IMR-90 (cell line): ENCODE measurements around the gene SORCS1. TPM values are rescaled to one million over a fixed set of nuclear protein-coding genes. Genes with fewer than 3 reads are reported as not detected.

Source experiments
- ATAC-seq: fragments of 200-7000 bp; cut with Tn5 transposase; 2 replicates; pipeline ENCODE4 v1.9.1; 2020; ENCODE audit warnings: low read depth, mild to moderate bottlenecking, moderate library complexity
- BruUV-seq: library from RNA; stranded (reverse); fragments of 400-500 nt; replicated peaks from 2 replicates; lab custom pipeline; 2021; lab: Mats Ljungman, UMichigan
- CTCF ChIA-PET: fragments of 300-600 bp; formaldehyde crosslinking; extraction: SDS; loops from one replicate; lab custom pipeline; 2021; ENCODE audit warnings: antibody characterized with exemption; lab: Yijun Ruan, JAX
- POLR2A ChIA-PET: fragments of 300-600 bp; sonication (Branson Sonifier 250); formaldehyde crosslinking; loops from one replicate; lab custom pipeline; 2022; ENCODE audit warnings: antibody characterized with exemption; ENCODE audit not compliant: unreplicated experiment; lab: Charles Lee
- DNase-seq: peaks from one replicate; pipeline ENCODE4 v3.0.0; 2013
- H2AFZ ChIP-seq: replicated peaks from 2 replicates; pipeline ENCODE3; 2013; ENCODE audit warnings: low read length, mild to moderate bottlenecking; ENCODE audit not compliant: poor library complexity
- H2AK5ac ChIP-seq: 2 replicates; pipeline ENCODE4 v1.6.1; 2013; ENCODE audit warnings: low read depth, low read length, inconsistent platforms
- H2AK9ac ChIP-seq: replicated peaks from 2 replicates; pipeline ENCODE3; 2013; ENCODE audit warnings: mild to moderate bottlenecking, low read depth, low read length, moderate library complexity; ENCODE audit not compliant: poor library complexity
- H2BK120ac ChIP-seq: 2 replicates; pipeline ENCODE4 v1.6.1; 2013; ENCODE audit warnings: low read depth, low read length, inconsistent platforms
- H2BK15ac ChIP-seq: 3 replicates; pipeline ENCODE4 v1.6.1; 2013; ENCODE audit warnings: low read depth, low read length, inconsistent platforms
- H2BK20ac ChIP-seq: 2 replicates; pipeline ENCODE4 v1.6.1; 2013; ENCODE audit warnings: low read depth, mild to moderate bottlenecking, inconsistent platforms, low read length, moderate library complexity
- H2BK5ac ChIP-seq: 2 replicates; pipeline ENCODE4 v1.6.1; 2013; ENCODE audit warnings: mild to moderate bottlenecking, low read depth, low read length, inconsistent platforms; ENCODE audit not compliant: poor library complexity, severe bottlenecking
- H3K14ac ChIP-seq: replicated peaks from 2 replicates; pipeline ENCODE4 v1.6.1; 2013; ENCODE audit warnings: low read depth, low read length, inconsistent platforms
- H3K18ac ChIP-seq: 2 replicates; pipeline ENCODE4 v1.6.1; 2013; ENCODE audit warnings: low read depth, low read length, control low read depth
- H3K23ac ChIP-seq: 2 replicates; pipeline ENCODE4 v1.6.1; 2013; ENCODE audit warnings: low read depth, low read length, inconsistent platforms
- H3K27ac ChIP-seq: 2 replicates; pipeline ENCODE4 v1.5.1; 2013; ENCODE audit warnings: mild to moderate bottlenecking, control low read depth, low read length; ENCODE audit not compliant: insufficient read depth
- H3K27me3 ChIP-seq: 2 replicates; pipeline ENCODE4 v1.6.1; 2013; ENCODE audit warnings: low read length; ENCODE audit not compliant: control insufficient read depth, insufficient read depth
- H3K36me3 ChIP-seq: 2 replicates; pipeline ENCODE4 v1.6.1; 2013; ENCODE audit warnings: low read length, mixed read lengths; ENCODE audit not compliant: control insufficient read depth, insufficient read depth
- H3K4ac ChIP-seq: 2 replicates; pipeline ENCODE4 v1.6.1; 2013; ENCODE audit warnings: low read depth, low read length, inconsistent platforms
- H3K4me1 ChIP-seq: 2 replicates; pipeline ENCODE4 v1.6.1; 2013; ENCODE audit warnings: low read length, mixed read lengths; ENCODE audit not compliant: control insufficient read depth, insufficient read depth
- H3K4me2 ChIP-seq: 2 replicates; pipeline ENCODE4 v1.6.1; 2013; ENCODE audit warnings: low read depth, mild to moderate bottlenecking, control low read depth, low read length, moderate library complexity
- H3K4me3 ChIP-seq: 2 replicates; pipeline ENCODE4 v1.5.1; 2013; ENCODE audit warnings: low read depth, mild to moderate bottlenecking, control low read depth, low read length, moderate library complexity; ENCODE audit not compliant: insufficient read depth
- H3K56ac ChIP-seq: 2 replicates; pipeline ENCODE4 v1.6.1; 2013; ENCODE audit warnings: low read length, inconsistent platforms; ENCODE audit not compliant: insufficient read depth; ENCODE audit errors: extremely low read depth
- H3K79me1 ChIP-seq, 2 experiments: 2 replicates each; pipeline ENCODE4 v1.6.1; 2013; ENCODE audit warnings: low read length in 2 of 2, inconsistent platforms in 1 of 2, low read depth in 1 of 2
- H3K9ac ChIP-seq: 2 replicates; pipeline ENCODE4 v1.6.1; 2013; ENCODE audit warnings: low read depth, low read length, control low read depth
- H3K9me1 ChIP-seq: 2 replicates; pipeline ENCODE4 v1.6.1; 2013; ENCODE audit warnings: low read length, inconsistent platforms; ENCODE audit not compliant: insufficient read depth
- H3K9me3 ChIP-seq: 2 replicates; pipeline ENCODE4 v1.6.1; 2013; ENCODE audit warnings: low read length; ENCODE audit not compliant: control insufficient read depth, insufficient read depth
- H4K20me1 ChIP-seq: 2 replicates; pipeline ENCODE4 v1.6.1; 2013; ENCODE audit warnings: low read length, inconsistent platforms; ENCODE audit not compliant: insufficient read depth
- H4K5ac ChIP-seq: 2 replicates; pipeline ENCODE4 v1.6.1; 2013; ENCODE audit warnings: mild to moderate bottlenecking, low read depth, low read length, control low read depth
- H4K8ac ChIP-seq, 2 experiments: 2 replicates each; pipeline ENCODE4 v1.6.1; 2013; ENCODE audit warnings: low read depth in 2 of 2, low read length in 2 of 2, control low read depth in 1 of 2, inconsistent platforms in 1 of 2
- H4K91ac ChIP-seq: 2 replicates; pipeline ENCODE4 v1.6.1; 2013; ENCODE audit warnings: low read depth, low read length, inconsistent platforms; ENCODE audit not compliant: insufficient read depth
- BHLHE40 ChIP-seq: fragments of 150-350 bp; IDR thresholded peaks from 2 replicates; pipeline ENCODE4 v1.6.1; 2016; ENCODE audit warnings: mild to moderate bottlenecking, low read depth, low read length
- CEBPB ChIP-seq: IDR thresholded peaks from 2 replicates; pipeline ENCODE4 v1.6.1; 2012; ENCODE audit warnings: low read depth, low read length, improper control_type of control experiment
- CHD1 ChIP-seq: IDR thresholded peaks from 2 replicates; pipeline ENCODE4 v1.6.1; 2012; ENCODE audit warnings: low read depth, low read length, improper control_type of control experiment
- CTCF ChIP-seq: conservative IDR thresholded peaks from 2 replicates; pipeline ENCODE4 v1.5.1; 2012; ENCODE audit warnings: mild to moderate bottlenecking, low read depth, low read length, improper control_type of control experiment
- ELK1 ChIP-seq: fragments of 150-350 bp; IDR thresholded peaks from 2 replicates; pipeline ENCODE4 v1.6.1; 2016; ENCODE audit warnings: low read depth, mild to moderate bottlenecking, low read length, moderate library complexity, borderline replicate concordance
- FOS ChIP-seq: fragments of 150-350 bp; IDR thresholded peaks from 2 replicates; pipeline ENCODE4 v1.6.1; 2016; ENCODE audit warnings: low read depth, low read length
- MAFK ChIP-seq: IDR thresholded peaks from 2 replicates; pipeline ENCODE4 v1.6.1; 2012; ENCODE audit warnings: low read depth, low read length, improper control_type of control experiment
- MAZ ChIP-seq: IDR thresholded peaks from 2 replicates; pipeline ENCODE4 v1.6.1; 2012; ENCODE audit warnings: low read depth, mild to moderate bottlenecking, low read length, improper control_type of control experiment, moderate library complexity, borderline replicate concordance
- MXI1 ChIP-seq: IDR thresholded peaks from 2 replicates; pipeline ENCODE4 v1.6.1; 2012; ENCODE audit warnings: low read depth, mild to moderate bottlenecking, low read length, moderate library complexity, borderline replicate concordance
- NFE2L2 ChIP-seq: fragments of 150-350 bp; IDR thresholded peaks from 2 replicates; pipeline ENCODE4 v1.6.1; 2016; ENCODE audit warnings: low read depth, mild to moderate bottlenecking, low read length
- POLR2A ChIP-seq: IDR thresholded peaks from 2 replicates; pipeline ENCODE4 v1.6.1; 2012; ENCODE audit warnings: mild to moderate bottlenecking, low read depth, low read length
- RAD21 ChIP-seq: IDR thresholded peaks from 2 replicates; pipeline ENCODE4 v1.6.1; 2012; ENCODE audit warnings: low read length, improper control_type of control experiment
- RCOR1 ChIP-seq: IDR thresholded peaks from 2 replicates; pipeline ENCODE4 v1.6.1; 2012; ENCODE audit warnings: mild to moderate bottlenecking, low read length, improper control_type of control experiment; ENCODE audit not compliant: insufficient replicate concordance
- RFX5 ChIP-seq: IDR thresholded peaks from 2 replicates; pipeline ENCODE4 v1.8.0; 2012; ENCODE audit warnings: low read depth, mild to moderate bottlenecking, low read length, moderate library complexity
- SMC3 ChIP-seq: fragments of 150-350 bp; IDR thresholded peaks from 2 replicates; pipeline ENCODE4 v1.6.1; 2016; ENCODE audit warnings: low read depth, mild to moderate bottlenecking, antibody characterized with exemption, low read length, moderate library complexity
- USF2 ChIP-seq: fragments of 150-350 bp; IDR thresholded peaks from 2 replicates; pipeline ENCODE4 v1.6.1; 2017; ENCODE audit warnings: mild to moderate bottlenecking, antibody characterized with exemption, low read length, low read depth
- WGBS, 2 experiments: methylation state at CpG; one replicate each; pipeline versions ENCODE4 v1.1.5 to v1.1.7; 2013; ENCODE audit warnings: missing lambda C conversion rate in 2 of 2; ENCODE audit not compliant: insufficient read length in 1 of 2; ENCODE audit errors: extremely low coverage in 2 of 2; 5-methylcytosine and 5-hydroxymethylcytosine counted together
- dilution Hi-C: fragments of 300-500 bp; cut with HindIII; formaldehyde crosslinking; loops from one replicate; pipeline ENCODE4 v1.14.3; 2018; ENCODE audit warnings: low sequenced_read_pairs; ENCODE audit not compliant: unreplicated experiment
- in situ Hi-C: fragments of 300-500 bp; cut with MboI; formaldehyde crosslinking; loops from 3 replicates; pipeline ENCODE4 v1.14.3; 2019; ENCODE audit warnings: low sequenced_read_pairs, inconsistent platforms, mixed read lengths
- intact Hi-C: fragments of 100-400 bp; cut with micrococcal nuclease; formaldehyde crosslinking; loops from 2 replicates; pipeline ENCODE4 v1.10.0; 2022
- polyA plus RNA-seq, 3 experiments: library from polyadenylated mRNA; depleted of rRNA; stranded (reverse); fragments of >200 nt; gene quantifications; 2 replicates each; pipeline ENCODE4 v1.2.3, GENCODE V29; 2012; ENCODE audit warnings: low replicate concordance in 1 of 3
- total RNA-seq: library from RNA; depleted of rRNA; stranded (reverse); fragments of >200 nt; gene quantifications from 2 replicates; pipeline ENCODE4 v1.2.3, GENCODE V29; 2012

Gene SORCS1
- total and polyA plus RNA-seq, 2 of the 4 experiments (the other 2 are of a cell fraction): under 0.01 TPM; not detected in 1

GRCh38 chr10:106857728-106858127 is 306.8 kb downstream of the SORCS1 start:
- H3K4ac ChIP-seq: no peak overlapping the region
- peaks cover 8% of the 10 kb centered on the region for H3K9me3 ChIP-seq
- no peak overlapping the region for H3K4me3 ChIP-seq
- H3K18ac ChIP-seq: no peak overlapping the region
- TF ChIP-seq MAFK (no peak), CHD1 (no peak), ELK1 (no peak), POLR2A (no peak), RAD21 (no peak), NFE2L2 (no peak), SMC3 (no peak), MAZ (no peak), FOS (no peak), USF2 (no peak), BHLHE40 (no peak), CTCF (no peak), MXI1 (no peak), RCOR1 (no peak), CEBPB (no peak), RFX5 (no peak)
- no peak overlapping the region for H3K4me2 ChIP-seq
- no peak overlapping the region for H2BK5ac ChIP-seq
- ATAC-seq (no peak), DNase-seq (no peak)
- no peak overlapping the region for H3K27ac ChIP-seq
- no peak overlapping the region for H2BK120ac ChIP-seq
- H3K4me1 ChIP-seq: no peaks in the 10 kb centered on the region
- no peak overlapping the region for H2AK5ac ChIP-seq
- dilution Hi-C loops: no loop called here
- H2AFZ ChIP-seq: no peak overlapping the region
- CTCF ChIA-PET: no interaction called here
- H3K79me1 ChIP-seq: no peaks in the 10 kb centered on the region
- in situ Hi-C loops: no loop called here
- H4K8ac ChIP-seq: no peak overlapping the region
- no peaks in the 10 kb centered on the region for H3K27me3 ChIP-seq
- H2AK9ac ChIP-seq: no peak overlapping the region
- POLR2A ChIA-PET: no interaction called here
- H3K9ac ChIP-seq: no peak overlapping the region
- no peak overlapping the region for H2BK20ac ChIP-seq
- H3K56ac ChIP-seq: no peak overlapping the region
- H3K23ac ChIP-seq: no peak overlapping the region
- H4K5ac ChIP-seq: no peak overlapping the region
- H2BK15ac ChIP-seq: no peak overlapping the region
- no peaks in the 10 kb centered on the region for H3K36me3 ChIP-seq
- H3K14ac ChIP-seq: no peak overlapping the region
- H3K9me1 ChIP-seq: no peaks in the 10 kb centered on the region
- no peaks in the 10 kb centered on the region for H4K20me1 ChIP-seq
- intact Hi-C loops: no loop called here
- no TSS peak for BruUV-seq
- WGBS, 2 experiments: no CpG with 5 or more reads among the region's 6 CpGs
- no peak overlapping the region for H4K91ac ChIP-seq
